Retina (tissue), 1 donor: ENCODE data around the gene SPEM2.

Experiments
- DNase-seq: peaks from one replicate; pipeline ENCODE4 v3.0.0-alpha.2; 2016

SPEM2 gene

DNA sequence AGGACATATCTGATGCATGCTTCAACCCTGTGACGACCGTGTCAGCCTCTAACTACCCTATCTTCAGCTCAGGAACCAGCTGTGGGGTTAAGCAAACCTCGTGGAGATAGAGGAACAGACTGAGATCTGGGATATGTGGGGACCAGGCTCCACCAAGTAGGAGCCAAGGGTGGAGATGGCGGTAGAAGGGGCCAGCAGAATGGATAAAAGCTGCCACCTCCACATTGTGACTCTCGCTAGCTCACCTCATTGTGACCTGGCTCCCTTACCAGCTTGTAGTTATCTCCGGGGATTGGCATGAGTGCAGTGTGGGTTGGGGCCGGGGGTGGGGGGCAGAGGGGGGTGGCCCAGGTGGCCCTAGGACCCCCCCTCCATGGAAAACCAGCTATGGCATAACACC is at the start of gene SPEM2:
TSS of gene SPEM2 (plus strand) at position 301 of the 400 bp plus-strand sequence. CDS start at position 374, 73 bp downstream.
- no peak for DNase-seq

DNA sequence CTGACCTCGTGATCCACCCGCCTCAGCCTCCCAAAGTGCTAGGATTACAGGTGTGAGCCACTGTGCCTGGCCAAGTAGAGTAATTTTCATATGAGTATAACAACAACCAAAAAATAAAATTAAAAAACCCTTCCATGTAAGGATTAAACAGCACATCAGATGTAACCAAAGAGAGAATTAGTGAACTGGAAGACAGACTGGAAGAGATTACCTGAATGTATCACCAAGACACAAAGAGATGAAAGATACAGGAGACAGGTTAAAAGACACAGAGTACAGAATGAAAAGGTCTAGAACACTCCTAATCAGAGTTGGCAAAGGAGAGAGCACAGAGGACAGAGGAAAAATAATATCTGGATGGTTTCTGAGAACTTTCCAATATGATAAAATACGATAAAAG is 46.3 kb upstream of the SPEM2 start:
- no peak for DNase-seq

DNA sequence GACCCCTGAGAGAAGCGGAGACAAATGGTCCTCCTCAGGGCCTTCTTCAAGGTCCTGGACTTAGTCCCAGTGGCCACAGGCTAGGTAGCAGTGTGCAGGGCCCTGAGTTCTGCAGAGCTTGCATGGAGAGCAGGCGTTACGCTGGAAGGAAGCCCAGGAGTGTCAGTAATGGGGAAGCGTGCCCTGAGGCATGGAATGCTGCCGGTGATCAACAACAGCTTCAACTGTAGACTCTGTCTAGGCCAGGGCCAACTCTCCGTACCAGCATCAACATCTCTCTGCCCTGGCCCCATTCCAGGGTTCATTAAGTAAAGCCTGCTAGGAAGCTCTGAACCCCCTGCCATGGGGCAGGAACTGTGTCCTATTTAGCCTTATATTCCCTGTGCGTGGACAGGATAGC is 45.1 kb upstream of the SPEM2 start:
- peak; percentile 34 for DNase-seq

DNA sequence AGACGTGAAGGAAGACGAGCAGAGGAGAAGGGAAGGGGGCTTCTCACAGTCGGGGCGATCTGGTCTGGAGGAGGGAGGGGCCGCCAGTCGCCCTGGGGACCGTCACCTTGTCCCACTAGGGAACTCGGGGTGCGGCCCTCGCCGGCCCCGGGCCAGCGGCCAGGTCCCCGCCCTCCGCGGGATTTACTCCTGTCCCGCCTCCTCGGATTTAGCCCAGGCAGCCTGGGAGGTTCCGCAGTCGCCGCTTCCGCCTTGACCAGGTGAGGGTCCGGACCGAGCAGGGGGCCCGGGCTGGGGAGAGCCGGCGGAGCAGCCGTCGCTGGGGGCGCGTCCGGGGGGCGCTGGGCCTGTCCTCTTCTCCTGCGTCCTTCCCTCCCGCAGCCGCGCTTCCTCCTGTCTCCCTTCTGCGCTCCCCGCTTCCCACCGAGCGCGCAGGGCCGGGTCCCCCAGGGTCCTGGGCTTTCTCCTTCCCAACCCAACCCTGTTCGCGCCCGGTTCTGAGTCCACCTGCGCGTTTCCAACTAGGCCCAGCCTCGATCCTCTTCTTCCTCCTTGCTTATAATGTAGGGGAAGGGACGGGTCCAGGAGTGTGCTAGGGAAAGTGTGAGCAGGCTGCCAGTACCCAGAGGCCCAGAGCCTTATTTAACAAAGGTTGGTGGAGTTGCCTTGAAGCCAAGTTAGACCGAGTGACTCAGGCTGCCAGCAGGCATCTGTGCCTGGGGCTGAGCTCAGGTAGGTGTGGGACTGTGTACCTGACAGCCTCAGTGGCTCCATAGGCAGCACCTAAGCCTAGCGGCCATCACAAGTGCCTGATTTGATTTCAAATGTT is 44.3 kb upstream of the SPEM2 start, which contains the start of gene TNK1:
TSS of gene TNK1 (plus strand) at position 235 of the 829 bp plus-strand sequence. CDS start 1,838 bp downstream, outside the sequence.
- peak; percentile 51 for DNase-seq

DNA sequence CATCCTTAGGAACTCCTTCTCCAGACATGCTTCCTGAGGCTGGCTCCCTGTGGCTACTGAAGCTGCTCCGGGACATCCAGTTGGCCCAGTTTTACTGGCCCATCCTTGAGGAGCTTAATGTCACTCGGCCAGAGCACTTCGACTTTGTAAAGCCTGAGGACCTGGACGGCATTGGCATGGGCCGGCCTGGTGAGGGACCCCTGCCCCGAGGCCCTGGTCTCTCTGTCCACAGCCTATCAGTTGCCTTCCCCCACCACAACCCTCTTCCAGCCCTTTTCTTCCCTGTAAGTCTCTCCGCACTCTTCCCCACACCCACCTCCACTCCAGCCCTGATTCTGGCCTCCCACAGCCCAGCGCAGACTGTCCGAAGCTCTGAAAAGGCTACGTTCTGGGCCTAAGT is 42.5 kb upstream of the SPEM2 start:
- DNase-seq: peak; percentile 15

DNA sequence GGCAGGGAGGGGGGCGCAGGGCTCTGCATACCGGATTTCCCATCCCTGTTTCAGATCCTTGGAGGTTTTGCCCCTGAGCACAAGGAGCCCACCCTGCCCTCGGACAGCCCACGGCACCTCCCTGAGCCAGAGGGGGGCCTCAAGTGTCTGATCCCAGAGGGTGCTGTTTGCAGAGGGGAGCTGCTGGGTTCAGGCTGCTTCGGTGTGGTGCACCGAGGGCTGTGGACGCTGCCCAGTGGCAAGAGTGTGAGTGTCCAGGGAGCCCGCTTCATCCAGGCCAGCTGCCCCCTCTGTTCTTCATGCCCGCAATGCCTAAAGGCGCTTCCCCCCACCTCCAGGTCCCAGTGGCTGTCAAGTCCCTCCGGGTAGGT is 42.1 kb upstream of the SPEM2 start:
- peak; percentile 17 for DNase-seq

DNA sequence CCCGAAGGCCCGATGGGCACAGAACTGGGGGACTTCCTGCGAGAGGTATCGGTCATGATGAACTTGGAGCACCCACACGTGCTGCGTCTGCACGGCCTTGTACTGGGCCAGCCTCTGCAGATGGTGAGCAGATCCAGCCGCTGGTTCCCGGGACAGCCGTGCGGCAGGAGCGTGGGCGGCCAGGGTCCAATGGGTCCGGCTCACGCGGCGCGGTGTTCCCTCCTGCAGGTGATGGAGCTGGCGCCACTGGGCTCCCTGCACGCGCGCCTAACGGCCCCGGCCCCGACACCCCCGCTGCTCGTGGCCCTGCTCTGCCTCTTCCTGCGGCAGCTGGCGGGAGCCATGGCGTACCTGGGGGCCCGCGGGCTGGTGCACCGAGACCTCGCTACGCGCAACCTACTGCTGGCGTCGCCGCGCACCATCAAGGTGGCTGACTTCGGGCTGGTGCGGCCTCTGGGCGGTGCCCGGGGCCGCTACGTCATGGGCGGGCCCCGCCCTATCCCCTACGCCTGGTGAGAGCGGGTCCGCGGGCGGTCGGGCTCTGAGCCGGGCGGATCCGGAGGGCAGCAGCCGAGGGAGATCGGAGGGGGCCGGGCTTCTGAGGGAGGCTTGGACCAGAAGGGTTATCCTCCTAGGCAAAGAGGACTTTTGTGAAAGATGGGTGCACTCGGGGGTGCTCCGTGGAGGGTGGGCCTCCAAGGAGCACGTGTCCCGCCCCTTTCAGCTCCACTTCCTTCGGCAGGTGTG is 41.5 kb upstream of the SPEM2 start:
- DNase-seq: peak; percentile 88

DNA sequence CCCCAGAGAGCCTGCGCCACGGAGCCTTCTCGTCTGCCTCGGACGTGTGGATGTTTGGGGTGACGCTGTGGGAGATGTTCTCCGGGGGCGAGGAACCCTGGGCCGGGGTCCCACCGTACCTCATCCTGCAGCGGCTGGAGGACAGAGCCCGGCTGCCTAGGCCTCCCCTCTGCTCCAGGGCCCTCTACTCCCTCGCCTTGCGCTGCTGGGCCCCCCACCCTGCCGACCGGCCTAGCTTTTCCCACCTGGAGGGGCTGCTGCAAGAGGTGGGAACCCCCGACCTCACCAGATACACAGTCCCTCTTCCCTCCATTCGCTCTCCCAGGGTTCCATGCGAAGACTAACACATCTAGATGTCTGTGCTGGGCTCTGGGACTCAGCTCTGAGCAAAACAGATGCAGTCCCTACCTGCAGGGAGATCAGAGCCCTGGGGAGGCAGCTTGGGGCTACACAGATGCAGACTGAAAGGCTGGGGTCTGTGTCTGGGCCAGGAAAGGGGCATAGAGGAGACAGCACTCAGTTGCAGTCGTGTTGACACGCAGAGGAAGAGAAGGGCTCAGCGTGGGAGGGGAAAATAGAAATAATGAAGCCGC is 40.8 kb upstream of the SPEM2 start:
- no peak for DNase-seq

DNA sequence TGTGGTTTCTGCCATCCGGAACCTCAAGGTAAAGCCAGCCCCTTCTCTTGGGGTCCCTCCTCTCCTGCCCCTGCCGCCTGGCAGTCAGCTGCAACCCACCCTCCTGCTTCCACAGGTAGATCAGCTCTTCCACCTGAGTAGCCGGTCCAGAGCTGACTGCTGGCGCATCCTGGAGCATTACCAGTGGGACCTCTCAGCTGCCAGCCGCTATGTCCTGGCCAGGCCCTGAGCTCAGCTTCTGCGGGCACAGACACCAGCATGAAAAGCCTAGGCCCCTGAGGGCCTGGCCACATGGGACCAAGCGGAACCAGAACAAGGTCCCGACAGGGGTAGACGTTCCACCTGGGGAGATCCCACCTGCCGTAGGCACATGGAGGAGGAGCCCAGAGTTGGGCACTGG is 36.6 kb upstream of the SPEM2 start:
- no peak for DNase-seq

DNA sequence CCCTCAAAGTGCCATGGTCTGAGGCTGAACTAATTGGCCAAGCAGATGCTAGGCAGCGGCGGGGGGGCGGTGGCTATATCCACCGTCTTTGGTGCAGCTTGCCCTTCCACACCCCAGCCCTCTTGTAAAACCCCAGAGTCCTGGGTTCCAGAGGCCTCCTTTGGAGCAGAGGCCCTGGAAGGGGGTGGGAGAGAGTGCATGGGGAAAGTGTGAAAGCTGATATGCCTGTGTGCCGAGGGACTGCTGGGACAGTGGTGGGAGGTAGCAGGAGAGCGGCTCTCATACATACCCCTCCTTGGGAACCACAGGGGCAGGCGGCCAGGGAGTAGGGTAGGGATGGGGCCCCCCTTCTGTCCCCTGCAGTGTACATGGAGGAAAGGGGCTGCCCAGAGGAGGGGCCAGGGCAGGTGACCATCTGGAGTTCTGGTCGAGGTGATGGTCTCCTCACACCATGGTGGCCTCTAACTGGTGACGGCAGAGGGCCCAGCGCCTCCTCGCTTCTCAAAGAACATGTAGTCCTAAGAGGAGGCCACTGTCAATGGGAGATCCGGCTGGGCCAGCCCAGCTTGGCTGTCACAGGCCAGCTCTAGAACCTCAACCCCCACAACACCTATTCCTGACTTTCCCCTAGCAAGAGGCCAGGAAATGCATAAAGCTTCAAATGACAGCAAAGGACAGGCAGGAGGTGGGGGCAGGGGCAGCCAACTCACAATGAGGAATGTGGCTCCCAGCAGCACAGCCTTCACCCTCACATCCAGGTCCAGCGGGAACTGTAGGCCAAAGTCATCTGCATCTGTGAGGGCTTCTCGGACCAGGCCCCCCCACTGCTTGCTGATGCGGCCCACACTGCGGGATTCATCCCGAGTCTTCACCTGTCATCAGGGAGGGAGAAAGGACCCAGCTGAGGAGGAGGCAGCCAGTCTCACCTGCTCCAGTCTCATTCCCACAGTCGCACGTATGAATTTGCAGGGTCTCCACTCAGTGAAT is 35.2 kb upstream of the SPEM2 start:
- no peak for DNase-seq

DNA sequence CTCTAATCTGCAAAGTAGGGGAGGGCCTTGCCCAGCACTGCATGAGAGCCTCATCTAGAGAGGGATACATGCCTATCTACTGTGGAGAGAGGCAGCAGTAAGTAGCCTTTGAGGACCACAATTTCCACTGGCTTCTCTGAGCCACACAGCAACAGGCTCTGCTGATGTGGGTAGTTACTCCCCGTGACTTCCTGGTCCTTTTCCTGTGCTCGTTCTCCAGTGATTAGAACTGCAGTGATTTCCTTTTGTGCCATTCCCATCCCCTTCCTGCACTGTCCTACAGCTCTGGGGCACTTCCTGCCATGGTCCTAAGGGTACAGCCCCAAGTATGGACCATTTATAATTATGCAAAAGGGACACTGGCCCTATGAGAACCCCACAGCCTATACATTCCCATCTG is 34.1 kb upstream of the SPEM2 start:
- no peak for DNase-seq

DNA sequence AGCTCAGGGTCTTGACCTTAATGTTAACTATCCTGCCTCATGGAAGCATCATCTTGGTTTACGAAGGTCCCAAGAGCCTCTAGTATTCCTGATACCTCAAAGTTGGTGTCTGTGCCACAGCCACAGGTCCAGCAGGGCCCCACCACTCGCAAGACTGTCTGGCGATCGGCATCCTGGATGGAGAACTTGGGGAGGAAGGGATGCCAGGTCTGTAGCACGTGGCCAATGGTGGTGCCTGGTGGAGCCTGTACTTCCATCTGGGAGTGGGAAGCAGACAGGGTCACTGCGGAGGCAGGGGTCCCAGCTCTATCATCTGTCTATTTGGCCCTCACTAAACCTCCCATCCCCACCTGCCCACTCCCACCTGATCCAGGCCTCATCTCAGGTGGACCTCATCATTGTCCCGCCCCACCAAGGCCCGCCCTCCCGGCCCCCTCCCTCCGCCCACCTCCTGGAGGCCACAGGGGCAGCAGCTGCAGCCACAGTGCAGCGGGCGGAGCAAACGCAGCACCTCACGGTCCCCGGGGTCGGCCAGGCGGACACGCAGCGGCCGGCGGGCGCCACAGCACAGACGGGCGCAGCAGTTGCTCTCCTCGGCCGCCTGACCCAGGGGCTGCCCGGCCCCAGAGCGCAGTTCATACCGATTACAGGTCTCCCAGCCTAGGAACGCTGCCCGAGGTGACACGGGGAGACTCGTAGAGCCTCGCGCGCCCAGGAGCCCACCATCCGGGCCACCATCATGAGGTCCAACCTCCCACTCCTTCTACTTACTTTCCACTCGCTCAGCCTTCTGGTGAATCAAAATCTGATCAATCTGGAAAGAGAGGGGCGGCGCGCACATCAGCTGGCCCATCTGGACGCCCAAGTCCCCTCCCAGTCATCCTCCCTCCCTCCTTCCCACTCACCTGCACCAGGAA is 32.5 kb upstream of the SPEM2 start:
- DNase-seq: peak; percentile 55

DNA sequence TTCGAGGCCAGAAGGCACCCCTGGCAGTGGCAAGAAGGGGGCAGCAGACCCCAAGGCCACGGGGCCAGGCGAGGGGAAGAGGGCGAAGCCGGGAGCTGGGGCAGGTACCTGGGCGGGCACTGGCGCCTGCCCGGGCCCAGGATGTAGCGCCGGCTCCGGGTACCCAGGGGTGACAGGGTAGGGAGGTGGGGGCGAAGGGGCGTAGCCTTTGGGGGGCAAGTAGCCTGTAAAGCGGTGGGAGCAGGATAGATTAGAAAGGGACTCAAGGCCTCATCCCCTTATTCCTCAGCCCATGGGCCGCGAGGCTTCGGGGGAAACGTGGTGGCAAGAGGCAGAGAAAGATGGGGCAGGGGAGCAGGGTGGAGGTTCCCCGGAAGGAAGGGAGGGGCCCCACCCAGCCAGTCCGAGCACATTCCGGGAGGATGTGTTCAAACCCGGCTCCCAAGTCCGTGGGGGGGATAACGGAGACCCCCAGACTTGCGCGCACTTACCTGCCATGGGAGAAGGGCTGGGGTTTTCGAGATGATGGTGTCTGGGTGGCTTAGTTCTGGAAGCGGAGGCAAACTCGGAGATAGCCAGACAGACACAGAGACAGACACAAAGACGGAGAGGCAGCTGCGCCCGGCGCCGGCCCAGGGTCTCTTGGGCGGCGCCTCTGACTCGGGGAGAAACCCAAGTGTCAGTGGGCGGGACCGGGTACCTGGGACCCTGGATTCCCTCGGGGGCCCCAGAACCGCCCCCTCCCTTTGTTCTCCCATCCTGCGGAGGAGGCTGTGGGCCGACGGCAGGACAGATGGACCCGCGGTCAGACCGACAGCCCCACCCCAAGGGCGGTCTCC is 31.6 kb upstream of the SPEM2 start:
- peak; percentile 75 for DNase-seq

DNA sequence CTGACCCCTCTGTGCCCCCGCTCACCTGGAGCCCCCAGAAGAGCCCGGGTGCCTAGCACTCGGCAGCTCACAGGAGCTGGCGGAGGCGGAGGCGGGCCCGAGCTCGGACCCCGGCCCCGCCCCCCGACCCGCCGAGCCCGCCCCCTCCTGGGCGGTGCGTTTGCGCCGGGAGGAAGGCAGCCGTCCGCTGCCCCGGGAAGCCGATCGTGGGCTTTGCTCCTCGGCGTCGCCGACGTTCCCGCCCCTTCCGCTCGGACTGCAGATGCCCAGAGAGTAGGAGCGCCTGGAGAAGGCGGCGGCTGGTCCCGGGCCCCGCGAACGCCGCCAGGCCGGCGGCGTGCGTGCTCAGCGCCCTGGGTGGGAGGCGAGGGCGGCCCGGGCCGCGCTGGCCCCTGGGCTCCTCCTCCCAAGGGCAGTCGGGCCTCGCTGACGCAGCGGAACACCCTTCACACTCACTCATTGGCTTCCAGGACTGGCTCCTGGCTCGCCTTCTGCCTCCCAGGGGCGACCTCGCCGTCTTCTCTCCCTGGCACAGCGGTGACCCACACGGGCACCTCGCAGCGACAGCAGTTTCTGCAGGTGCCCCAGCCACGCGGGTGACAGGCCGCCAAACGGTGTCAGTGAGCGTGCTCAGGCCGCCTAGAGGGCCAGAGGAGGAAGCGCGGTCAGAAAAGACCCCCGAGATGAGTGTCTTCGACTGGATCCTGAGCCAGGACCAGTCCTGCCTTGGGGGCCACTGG is 30.8 kb upstream of the SPEM2 start, which contains the start of gene PLSCR3:
TSS of gene PLSCR3 (minus strand) at position 74 of the 740 bp plus-strand sequence. CDS start 415 bp downstream, outside the sequence.
- peak; percentile 92 for DNase-seq

DNA sequence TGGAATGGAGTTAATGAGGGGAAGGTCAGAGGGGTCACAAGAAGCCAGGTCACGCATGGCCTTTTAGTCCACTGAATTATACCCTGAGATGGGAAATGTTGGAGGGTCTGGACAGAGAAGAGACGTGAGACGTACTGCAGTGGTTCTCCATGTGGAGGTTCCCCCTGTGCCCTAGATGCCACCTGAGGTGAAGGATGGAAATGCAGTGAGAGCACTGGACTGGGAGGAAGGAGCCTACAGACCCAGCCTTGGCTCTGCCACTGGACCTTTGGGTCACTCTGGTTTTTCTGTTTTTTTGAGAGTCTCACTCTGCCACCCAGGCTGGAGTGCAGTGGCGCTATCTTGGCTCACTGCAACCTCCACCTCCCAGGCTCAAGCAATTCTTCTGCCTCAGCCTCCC is 29.3 kb upstream of the SPEM2 start:
- DNase-seq: no peak

DNA sequence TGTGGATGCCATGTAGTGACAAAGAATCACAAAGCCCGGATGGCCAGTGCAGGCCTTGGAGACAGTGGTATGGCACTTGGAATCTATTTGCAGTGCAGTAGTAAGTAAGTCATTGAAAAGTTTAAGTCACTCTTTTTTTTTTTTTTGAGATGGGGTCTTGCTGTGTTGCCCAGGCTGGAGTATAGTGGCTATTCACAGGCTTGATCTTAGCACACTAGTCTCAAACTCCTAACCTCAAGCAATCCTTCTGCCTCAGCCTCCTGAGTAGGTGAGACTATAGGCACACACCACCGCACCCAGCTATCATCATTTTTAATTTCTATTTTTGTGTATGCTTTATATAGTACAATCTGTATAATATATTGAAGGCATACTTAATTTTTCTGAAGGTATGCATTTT is 26.8 kb upstream of the SPEM2 start:
- no peak for DNase-seq

DNA sequence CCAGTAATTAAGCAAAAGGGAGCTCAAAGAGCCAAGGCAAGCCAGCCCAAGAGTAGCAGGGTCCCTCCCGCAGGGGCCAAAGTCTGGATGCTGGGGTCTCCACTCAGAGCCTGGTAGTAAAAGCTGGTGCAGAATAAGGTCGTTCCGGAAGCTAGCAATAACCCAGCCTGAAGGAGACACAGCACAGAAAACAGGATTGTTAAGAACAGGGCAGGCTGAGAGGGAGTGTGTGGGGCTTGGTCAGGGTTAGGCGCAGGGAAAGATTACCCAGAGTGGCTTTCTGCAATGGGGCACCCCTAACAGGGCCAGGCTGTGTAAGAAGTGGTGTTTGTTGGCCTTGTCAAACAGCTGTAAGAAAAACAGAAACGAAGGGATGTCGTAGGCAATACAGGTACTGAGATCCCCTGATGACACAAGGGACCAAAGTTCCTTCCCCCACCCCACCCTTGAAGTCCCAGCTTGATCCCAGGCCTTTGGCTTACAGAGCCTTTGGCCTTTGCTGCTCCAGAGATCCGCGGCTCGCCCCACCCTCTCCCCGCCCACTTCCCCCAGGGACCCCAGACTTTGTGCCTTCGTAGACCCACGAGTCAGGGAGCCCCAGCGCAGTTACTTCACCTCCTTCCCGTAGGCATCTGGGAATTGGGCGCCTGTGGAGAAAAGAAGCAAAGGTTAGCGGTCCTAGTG is 22.2 kb upstream of the SPEM2 start:
- no peak for DNase-seq

DNA sequence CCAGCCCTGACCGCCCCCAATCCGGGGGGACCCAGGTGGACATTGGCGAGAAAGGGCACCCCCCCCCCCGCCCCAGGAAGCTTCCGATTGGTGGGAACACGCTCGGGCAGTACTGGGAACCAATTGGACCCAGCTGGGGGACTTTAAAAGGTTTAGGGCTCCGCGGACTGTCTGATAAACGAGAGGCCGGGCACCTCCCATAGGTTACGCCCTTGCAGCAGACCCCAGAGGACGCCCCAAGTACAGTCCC is 21.8 kb upstream of the SPEM2 start:
- no peak for DNase-seq
